DMS53 treated with DMSO at 0.1 percent for 48 hours (cell line): ENCODE results near the gene CROCC.
A peak's percentile ranks its signal among the peaks of the same experiment; 100 is the strongest.

Experiments used
- DNase-seq: peaks from one replicate; lab custom pipeline; 2025; ENCODE audit not compliant: unreplicated experiment; lab: John Stamatoyannopoulos, UW

Gene CROCC

GRCh38 chr1:16980473-16981268, 58.9 kb downstream of the CROCC start, which contains the start of gene MFAP2:
MFAP2 (minus strand) TSS chr1:16980620; CDS start chr1:16978273, 2,347 bp downstream.
- DNase-seq: peak; percentile 5

DNA sequence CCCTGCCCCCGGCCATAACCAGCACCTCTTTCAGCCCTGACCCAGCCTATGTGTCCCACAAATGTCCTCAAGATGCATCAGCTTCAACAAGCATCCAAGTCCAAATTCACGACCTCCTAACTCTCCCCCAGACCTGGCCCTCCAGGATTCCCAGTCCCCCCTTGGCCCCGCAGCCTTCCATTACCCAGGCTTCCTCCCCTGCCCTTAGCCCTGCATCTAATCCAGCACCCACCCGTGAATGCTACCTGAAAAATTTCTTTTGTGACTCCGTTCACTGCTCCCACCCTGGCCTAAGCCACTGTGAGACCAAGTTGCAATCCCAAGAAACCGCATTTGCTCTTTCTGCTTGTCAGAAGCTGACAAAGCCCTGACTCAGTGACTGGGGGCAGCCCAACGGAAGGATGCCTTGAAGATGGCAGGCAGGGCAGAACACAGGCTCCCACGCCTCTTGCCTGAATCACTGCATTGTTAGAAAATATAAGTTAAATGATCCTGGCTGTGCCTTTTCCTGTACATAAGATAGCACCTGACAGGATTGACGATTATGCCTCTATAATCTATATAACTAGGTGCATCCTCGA, 59.6 kb downstream of the CROCC start:
- no peak for DNase-seq

DNA sequence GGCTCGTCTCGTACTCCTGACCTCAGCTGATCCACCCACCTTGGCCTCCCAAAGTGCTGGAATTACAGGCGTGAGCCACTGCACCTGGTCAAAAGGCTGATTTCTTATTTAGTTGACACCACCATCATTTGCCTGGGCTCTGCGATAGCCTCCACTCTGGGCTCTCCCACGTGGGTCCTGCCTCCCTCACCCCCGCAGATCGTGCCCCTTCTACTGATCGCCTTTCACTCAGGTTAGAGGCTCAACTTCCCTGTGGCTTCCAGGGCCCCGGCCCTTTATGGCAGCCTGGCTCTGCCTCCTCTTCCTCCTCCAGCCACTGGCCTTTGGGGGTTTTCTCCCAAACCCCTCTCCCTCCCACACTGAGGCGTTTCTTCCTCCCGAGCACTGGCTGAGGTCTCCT, 61.2 kb downstream of the CROCC start:
- DNase-seq: no peak

DNA sequence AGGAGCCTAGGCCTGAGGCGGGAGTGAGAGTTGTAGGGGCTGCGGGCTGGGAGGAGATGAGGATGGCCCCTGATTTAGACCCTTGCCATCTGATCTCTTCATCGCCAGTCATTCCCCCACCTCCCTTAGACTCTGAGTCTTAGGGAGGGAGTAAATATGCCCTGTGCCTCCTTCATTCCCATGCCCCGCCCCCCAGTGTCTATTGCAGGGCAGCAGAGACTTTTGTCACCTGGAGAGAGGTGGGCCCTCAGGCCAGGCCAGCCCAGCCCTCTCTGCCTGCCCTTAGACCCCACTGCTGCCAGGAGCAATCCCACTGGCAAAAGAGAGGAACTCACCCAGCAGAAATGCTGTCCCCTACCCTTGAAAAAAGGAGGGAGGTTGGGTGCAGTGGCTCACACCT, 61.9 kb downstream of the CROCC start:
- no peak for DNase-seq

- DNase-seq: no peak
Observed at GRCh38 chr1:16984717-16985116, 63.0 kb downstream of the CROCC start.

GRCh38 chr1:16986113-16986512, 64.4 kb downstream of the CROCC start:
- DNase-seq: no peak

- DNase-seq: no peak
Observed at GRCh38 chr1:16986560-16986959, 64.8 kb downstream of the CROCC start.

DNA sequence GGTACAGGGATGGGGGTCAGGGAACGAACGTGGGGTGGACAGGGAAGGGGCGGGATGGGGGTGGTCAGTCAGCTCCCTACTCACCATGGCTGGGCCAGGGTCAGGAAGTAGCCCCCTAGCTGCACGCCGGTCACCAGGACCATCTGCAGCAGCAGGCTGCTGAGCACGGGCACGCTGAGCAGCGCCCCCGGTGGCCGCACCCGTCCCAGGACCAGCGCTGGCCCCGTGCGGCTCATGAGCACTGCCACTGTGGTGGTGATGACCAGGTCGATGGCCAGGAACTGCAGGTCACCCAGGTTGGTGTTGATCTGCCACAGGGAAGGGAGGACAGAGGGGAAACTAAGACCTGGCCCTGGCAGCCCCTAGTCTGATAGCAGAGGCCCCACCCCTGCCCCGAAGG, 65.2 kb downstream of the CROCC start:
- DNase-seq: no peak

DNA sequence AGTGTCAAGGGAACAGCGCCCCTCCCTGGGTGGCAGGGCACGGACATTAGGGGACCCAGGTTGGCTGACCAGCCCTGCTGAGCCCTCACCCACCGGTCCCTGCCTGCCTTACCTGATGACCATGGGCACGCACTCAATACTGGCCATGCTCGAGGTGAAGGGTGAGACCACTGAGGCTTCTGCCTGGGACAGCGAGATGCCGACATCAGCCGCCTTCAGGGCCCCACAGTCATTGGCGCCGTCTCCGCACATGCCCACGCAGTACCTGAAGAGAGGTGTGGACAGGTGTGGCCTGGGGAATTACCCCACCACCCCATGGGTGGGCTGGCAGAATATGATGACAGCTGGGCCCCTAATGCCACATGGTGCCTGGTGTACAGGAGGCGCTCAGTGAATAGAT, 66.5 kb downstream of the CROCC start:
- DNase-seq: no peak

- no peak for DNase-seq
Observed at GRCh38 chr1:16989676-16990391, 68.1 kb downstream of the CROCC start.

GRCh38 chr1:16991571-16991970, 69.8 kb downstream of the CROCC start:
- DNase-seq: no peak

DNA sequence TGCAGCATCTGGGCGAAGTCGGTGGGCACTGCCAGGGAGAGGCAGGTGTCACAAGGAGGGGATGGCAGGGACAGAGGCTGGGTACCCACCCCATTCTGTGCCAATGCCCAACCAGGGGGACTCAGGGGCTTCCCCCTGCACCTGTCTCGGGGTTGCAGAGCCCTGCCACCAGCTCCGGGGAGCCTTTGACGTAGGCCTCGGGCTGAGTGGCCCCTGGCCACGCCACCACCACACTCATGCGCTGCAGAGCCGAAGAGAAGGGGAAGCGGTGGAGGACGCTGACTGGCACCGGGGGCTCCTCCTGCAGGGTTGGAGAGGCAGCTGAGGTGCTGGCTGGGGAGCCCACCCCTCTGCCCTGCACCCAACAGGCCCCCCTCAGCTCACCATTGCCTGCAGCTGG, 70.4 kb downstream of the CROCC start:
- no peak for DNase-seq

- DNase-seq: no peak
Observed at GRCh38 chr1:16992675-16993074, 70.9 kb downstream of the CROCC start.

DNA sequence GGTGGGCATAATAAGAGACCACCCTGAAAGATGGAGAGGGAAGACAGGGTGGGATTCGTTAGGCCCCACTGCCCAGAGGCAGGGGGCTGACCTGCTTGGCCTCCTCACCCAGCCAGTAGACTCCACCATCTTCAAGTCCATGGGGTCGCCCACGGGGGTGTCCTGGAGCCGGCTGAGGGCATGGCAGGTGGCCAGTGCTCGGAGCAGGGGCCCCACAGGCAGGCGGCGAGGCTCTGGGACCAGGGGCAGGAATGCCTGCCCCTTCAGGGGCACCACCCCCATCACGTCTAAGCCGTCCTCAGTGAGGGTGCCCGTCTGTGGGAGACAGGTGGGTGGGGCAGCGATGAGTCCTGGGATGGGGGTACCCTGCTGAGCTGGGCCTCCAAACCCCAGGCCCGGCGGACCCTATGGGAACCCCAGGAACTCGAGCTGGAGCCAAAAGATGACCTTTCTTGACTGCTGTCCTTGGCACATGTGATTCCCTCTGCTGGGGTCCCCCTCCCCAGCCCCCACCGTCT, 71.8 kb downstream of the CROCC start:
- DNase-seq: no peak

DNA sequence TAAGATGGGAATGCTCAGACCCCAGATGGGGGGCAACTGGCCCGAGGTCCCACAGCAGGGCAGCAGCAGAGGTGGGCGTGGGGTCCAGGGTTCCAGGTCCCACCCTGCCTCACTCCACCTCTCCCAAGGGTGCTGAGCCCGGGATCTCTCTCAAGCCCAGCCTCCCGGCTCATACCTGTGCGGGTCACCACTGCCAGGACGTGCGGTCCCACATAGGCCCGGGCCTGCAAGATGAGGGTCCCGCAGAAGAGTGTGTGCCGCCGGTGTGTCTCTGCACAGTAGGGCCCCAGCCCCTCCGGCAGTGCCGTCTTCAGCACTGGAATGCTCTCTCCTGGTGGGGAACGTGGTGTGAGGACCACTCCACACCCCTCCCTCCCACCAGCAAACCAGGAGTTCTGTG, 75.1 kb downstream of the CROCC start:
- DNase-seq: no peak

DNA sequence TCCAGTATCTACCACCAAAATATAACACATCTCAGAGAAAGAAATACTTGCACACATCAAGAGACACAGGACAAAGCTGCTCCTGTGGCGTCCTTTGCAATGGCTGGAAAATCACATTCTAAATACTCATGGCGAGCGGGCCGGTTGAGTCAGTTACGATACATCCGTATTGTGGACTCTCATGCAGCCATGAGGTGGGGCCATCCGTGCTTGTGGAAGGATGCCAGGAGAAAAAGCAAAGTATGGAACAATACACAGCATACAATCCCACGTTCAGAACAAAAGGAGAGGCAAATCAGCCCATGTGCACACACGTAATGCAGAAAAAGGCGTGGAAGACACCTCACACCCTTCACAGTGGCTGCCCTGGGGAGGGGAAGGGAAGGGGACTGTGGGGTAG, 76.9 kb downstream of the CROCC start:
- DNase-seq: no peak

- no peak for DNase-seq
Observed at GRCh38 chr1:16999863-17000262, 78.1 kb downstream of the CROCC start.

DNA sequence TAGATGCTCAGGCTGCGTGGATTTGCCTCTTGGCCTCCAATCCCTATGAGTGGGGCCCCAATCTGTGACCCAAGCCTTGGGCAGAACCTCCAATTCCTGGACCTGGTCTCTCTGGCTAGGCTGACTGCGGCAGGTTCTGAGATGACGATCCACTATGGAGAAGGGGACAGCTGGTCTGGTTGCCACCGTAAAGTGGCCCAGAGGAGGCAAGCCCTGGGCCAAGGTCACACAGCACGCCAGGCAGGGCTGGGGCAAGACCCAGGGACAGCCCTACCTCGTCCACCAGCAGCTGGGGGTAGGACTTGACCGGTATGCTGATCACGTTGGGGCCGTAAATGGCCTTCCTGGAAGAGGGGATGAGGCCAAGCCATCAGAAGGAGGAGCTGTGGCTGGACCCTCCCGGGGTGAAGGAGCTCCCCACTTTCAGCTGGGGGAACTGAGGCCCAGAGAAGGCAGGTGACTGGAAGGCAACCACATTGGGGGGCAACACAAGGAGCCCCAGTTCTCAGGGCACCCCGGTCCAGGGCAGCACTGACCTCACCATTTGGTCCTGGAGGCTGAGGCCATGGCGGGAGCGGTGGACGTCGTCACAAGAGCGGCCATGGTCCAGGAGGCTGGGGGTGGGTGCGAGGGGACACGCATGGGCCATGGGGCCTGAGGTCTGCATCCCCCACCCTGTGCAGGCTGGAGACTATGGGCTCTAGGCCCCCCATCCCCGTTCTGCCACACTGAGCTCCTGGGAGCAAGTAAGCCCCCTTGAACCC, 80.2 kb downstream of the CROCC start:
- no peak for DNase-seq

- DNase-seq: no peak
Observed at GRCh38 chr1:17002524-17002902, 80.8 kb downstream of the CROCC start.

GRCh38 chr1:17004466-17005364, 83.0 kb downstream of the CROCC start:
- DNase-seq: no peak
